H1 (cell line): ENCODE data around the gene CDKN2B-AS1. TPM values are rescaled to one million over a fixed set of nuclear protein-coding genes. Genes with fewer than 3 reads are reported as not detected.

ENCODE experiments used
- EGR1 ChIP-seq: IDR thresholded peaks from 2 replicates; pipeline ENCODE4 v1.6.1; 2011; ENCODE audit warnings: low read depth, low read length, borderline replicate concordance
- polyA plus RNA-seq, 7 experiments: library from polyadenylated mRNA; depleted of rRNA in 3 of 7; stranded (reverse) in 5 of 7; unstranded in 2 of 7; fragments of >200 nt in 5 of 7; fragments of 200-250 nt in 2 of 7; gene quantifications; 1 replicate in 5 of 7; 2 replicates in 1 of 7; 4 replicates in 1 of 7; pipeline versions ENCODE4 v1.2.1 to v1.2.3, GENCODE V29; 2011 to 2013; ENCODE audit warnings: missing spikeins in 2 of 7, mixed read lengths in 2 of 7
- total RNA-seq: library from RNA; stranded (reverse); fragmentation: NEBNext Ultra II Directional; extraction: Animal tissue kit (Norgen Biotek cat#: 25700); gene quantifications from 2 replicates; pipeline ENCODE4 v1.2.1, GENCODE V29; 2021
- TF ChIP-seq, protein P1 (sequence below): fragments of 300-600 bp; sonication (generic); IDR thresholded peaks from 2 replicates; pipeline ENCODE4 v1.7.1; 2012; ENCODE audit warnings: low read length, moderate library complexity, mild to moderate bottlenecking, inconsistent platforms; ENCODE audit not compliant: insufficient replicate concordance

Gene CDKN2B-AS1
- total and polyA plus RNA-seq, 2 of the 8 experiments (the other 6 are each of a cell fraction or from before 2014, with no cell fraction given) = not detected

DNA sequence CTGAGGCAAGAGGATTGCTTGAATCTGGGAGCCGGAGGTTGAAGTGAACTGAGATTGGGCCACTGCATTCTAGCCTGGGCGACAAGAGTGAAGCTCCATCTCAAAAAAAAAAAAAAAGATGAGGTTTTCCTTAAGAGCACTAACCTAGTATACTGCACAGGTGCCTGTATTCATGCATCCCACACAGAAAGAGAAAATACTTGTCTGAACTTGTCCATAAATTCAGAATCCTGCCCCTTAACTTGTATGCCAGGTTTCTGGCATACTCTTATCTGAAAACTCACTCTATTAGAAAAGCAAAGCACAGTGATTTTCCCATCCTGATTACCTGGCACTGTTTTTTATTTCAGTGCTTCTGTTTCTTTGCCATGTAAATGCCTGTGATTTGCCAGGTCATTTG lies 139.8 kb downstream of the CDKN2B-AS1 start (continued):
- TF ChIP-seq, protein P1, sequence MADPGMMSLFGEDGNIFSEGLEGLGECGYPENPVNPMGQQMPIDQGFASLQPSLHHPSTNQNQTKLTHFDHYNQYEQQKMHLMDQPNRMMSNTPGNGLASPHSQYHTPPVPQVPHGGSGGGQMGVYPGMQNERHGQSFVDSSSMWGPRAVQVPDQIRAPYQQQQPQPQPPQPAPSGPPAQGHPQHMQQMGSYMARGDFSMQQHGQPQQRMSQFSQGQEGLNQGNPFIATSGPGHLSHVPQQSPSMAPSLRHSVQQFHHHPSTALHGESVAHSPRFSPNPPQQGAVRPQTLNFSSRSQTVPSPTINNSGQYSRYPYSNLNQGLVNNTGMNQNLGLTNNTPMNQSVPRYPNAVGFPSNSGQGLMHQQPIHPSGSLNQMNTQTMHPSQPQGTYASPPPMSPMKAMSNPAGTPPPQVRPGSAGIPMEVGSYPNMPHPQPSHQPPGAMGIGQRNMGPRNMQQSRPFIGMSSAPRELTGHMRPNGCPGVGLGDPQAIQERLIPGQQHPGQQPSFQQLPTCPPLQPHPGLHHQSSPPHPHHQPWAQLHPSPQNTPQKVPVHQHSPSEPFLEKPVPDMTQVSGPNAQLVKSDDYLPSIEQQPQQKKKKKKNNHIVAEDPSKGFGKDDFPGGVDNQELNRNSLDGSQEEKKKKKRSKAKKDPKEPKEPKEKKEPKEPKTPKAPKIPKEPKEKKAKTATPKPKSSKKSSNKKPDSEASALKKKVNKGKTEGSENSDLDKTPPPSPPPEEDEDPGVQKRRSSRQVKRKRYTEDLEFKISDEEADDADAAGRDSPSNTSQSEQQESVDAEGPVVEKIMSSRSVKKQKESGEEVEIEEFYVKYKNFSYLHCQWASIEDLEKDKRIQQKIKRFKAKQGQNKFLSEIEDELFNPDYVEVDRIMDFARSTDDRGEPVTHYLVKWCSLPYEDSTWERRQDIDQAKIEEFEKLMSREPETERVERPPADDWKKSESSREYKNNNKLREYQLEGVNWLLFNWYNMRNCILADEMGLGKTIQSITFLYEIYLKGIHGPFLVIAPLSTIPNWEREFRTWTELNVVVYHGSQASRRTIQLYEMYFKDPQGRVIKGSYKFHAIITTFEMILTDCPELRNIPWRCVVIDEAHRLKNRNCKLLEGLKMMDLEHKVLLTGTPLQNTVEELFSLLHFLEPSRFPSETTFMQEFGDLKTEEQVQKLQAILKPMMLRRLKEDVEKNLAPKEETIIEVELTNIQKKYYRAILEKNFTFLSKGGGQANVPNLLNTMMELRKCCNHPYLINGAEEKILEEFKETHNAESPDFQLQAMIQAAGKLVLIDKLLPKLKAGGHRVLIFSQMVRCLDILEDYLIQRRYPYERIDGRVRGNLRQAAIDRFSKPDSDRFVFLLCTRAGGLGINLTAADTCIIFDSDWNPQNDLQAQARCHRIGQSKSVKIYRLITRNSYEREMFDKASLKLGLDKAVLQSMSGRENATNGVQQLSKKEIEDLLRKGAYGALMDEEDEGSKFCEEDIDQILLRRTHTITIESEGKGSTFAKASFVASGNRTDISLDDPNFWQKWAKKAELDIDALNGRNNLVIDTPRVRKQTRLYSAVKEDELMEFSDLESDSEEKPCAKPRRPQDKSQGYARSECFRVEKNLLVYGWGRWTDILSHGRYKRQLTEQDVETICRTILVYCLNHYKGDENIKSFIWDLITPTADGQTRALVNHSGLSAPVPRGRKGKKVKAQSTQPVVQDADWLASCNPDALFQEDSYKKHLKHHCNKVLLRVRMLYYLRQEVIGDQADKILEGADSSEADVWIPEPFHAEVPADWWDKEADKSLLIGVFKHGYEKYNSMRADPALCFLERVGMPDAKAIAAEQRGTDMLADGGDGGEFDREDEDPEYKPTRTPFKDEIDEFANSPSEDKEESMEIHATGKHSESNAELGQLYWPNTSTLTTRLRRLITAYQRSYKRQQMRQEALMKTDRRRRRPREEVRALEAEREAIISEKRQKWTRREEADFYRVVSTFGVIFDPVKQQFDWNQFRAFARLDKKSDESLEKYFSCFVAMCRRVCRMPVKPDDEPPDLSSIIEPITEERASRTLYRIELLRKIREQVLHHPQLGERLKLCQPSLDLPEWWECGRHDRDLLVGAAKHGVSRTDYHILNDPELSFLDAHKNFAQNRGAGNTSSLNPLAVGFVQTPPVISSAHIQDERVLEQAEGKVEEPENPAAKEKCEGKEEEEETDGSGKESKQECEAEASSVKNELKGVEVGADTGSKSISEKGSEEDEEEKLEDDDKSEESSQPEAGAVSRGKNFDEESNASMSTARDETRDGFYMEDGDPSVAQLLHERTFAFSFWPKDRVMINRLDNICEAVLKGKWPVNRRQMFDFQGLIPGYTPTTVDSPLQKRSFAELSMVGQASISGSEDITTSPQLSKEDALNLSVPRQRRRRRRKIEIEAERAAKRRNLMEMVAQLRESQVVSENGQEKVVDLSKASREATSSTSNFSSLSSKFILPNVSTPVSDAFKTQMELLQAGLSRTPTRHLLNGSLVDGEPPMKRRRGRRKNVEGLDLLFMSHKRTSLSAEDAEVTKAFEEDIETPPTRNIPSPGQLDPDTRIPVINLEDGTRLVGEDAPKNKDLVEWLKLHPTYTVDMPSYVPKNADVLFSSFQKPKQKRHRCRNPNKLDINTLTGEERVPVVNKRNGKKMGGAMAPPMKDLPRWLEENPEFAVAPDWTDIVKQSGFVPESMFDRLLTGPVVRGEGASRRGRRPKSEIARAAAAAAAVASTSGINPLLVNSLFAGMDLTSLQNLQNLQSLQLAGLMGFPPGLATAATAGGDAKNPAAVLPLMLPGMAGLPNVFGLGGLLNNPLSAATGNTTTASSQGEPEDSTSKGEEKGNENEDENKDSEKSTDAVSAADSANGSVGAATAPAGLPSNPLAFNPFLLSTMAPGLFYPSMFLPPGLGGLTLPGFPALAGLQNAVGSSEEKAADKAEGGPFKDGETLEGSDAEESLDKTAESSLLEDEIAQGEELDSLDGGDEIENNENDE = no peak
- no peak for TF ChIP-seq EGR1
